Superior temporal gyrus (tissue), 1 donor: ENCODE results near the gene CDON.
A peak's percentile ranks its signal among the peaks of the same experiment; 100 is the strongest.

Experiments
- DNase-seq: peaks from one replicate; pipeline ENCODE4 v3.0.0-alpha.2; 2016; ENCODE audit errors: extremely low spot score

Gene CDON, protein sequence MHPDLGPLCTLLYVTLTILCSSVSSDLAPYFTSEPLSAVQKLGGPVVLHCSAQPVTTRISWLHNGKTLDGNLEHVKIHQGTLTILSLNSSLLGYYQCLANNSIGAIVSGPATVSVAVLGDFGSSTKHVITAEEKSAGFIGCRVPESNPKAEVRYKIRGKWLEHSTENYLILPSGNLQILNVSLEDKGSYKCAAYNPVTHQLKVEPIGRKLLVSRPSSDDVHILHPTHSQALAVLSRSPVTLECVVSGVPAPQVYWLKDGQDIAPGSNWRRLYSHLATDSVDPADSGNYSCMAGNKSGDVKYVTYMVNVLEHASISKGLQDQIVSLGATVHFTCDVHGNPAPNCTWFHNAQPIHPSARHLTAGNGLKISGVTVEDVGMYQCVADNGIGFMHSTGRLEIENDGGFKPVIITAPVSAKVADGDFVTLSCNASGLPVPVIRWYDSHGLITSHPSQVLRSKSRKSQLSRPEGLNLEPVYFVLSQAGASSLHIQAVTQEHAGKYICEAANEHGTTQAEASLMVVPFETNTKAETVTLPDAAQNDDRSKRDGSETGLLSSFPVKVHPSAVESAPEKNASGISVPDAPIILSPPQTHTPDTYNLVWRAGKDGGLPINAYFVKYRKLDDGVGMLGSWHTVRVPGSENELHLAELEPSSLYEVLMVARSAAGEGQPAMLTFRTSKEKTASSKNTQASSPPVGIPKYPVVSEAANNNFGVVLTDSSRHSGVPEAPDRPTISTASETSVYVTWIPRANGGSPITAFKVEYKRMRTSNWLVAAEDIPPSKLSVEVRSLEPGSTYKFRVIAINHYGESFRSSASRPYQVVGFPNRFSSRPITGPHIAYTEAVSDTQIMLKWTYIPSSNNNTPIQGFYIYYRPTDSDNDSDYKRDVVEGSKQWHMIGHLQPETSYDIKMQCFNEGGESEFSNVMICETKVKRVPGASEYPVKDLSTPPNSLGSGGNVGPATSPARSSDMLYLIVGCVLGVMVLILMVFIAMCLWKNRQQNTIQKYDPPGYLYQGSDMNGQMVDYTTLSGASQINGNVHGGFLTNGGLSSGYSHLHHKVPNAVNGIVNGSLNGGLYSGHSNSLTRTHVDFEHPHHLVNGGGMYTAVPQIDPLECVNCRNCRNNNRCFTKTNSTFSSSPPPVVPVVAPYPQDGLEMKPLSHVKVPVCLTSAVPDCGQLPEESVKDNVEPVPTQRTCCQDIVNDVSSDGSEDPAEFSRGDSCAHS (N-terminal part only)

DNA sequence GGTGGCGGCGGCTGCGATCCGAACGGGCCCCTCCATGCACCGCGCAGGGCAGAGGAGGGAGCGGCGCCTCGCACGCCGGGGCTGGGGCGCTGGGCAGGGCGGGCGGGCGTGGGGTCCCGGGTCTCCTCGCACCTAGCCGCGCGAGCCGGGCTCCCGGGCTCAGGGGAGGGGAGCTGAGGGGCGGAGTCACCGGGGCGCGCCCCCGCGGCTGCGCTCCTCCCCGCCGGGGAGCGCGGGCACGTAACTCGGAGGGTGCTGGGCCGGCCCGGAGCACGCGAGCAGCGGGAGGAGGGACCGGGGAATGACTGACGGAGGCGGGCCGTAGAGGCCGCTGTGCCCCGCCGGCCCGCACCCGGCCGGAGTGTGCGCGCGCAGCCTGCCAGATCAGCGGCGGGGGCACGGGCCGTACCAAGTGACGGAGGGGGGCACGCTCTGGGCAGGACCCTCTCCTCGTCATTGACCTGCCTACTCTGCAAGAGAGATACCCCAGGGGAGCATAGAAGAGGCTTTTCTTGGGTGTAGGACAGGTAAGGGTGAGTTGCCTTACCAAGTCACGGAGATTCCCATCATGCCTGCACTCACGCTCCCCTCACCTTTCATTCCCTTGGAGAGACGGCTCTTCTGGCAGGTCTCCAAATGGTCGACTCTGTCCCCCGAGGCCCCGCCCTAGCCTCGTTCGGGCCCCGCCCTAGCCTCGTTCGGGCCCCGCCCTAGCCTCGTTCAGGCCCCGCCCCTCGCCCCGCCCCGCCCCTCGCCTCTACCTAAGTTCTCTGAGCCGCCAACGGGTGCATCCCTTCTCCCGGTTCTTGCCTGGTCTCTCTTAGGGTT is at the start of gene CDON:
Gene CDON (minus strand): TSS at position 188 of the 828 bp plus-strand sequence. CDS start 39,390 bp downstream, outside the sequence.
- peak; percentile 86 for DNase-seq

DNA sequence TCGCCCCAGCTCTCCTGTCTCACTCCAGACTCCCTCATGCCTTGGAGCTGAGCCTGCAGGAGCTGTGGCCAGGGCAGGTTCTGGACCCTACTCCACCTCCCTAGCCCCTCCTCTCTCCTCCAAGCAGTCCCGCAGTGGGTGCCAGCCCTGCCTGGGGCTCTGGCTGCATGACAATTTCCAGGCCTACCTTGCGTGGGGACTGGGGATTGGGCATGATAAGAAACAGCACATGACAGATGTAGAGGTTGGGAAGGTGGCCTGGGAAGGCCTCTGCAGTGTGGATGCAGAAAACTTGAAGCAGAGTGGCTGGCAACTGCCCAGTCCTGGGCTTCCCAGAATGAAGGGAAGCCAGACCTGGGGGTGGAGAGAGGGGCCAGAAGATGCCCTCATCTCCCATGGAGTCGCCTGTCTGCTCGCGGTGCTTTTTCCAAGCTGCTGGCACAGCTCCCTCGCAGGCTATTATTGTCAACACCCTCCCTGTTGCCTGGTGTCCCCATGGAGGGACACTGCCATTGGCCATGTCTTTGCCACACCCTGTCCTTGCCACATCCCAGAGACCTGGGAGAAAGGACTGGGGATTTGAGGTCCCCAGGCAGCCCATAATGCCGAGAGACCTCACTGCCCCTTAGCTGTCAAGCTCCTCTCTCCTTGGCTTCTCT is 48.9 kb upstream of the CDON start:
- DNase-seq: no peak

DNA sequence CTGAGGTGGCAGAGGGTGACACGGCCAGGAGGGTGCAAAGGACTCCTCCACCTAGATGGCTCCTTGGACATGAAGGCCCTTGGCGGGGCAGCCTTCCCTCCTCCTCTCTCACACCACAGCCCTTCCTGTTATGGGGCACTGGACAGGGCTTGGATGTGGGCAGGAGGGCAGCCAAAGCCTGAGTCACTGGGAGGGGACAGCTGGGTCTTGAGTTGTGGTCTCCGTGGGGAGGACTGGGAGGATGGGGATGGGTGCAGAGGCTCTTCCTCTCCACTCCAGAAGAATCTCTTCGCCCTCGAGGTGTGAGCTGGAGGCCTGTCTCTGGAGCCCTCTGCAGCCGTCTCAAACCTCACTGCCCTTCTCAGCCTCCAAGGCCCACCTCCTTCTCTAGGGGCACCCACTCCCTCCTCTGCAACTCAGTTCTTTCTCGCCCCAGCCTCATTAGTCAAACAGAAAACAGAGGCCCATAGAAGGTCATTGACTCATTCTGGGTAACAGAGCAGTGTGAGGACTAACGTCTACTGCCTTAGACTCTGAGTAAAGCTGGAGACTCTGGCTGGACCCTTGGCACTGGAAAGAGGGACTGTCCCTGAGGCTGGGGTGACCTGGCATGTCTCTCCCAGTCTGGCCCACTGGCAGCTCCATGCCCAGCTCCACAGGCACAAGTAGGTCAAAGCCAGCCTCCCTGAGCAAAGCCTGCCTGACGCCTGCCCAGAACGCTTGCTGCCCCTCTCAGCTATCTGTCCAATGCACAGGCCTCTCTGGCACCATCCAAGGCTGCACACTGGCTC is 47.5 kb upstream of the CDON start:
- DNase-seq: no peak

DNA sequence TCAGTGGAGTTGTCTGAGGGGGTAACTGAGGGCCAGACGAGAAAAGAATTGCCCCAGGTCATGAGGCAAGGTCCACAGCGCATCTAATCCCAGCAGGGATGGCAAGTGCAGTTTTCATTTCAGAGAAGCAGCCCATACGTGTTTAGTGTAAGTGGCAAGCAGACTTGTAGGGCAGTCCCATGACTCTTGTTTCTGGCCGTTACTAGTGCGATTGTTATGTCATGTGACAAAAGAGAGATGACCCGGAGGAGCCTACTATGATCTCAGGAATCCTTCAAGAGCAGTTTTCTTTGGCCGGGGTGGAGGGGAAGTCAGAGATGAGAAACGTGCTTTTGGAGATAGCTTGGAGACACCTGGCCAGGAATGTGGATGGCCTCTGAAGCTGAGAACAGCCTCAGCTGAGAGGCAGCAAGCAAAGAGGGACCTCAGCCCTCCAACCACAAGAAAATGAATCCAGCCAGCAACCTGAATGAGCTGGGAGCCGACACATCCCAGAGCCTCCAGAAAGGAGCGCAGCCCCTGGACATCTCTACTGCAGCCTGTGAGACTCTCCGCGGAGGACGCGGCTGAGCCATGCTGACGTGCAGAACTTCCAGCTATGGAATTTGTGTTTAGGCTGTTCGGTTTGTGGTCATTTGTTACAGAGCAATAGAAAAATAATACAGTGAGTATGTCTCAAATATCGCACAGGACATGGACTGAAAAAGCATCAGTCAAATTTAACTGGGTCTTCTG is 44.1 kb upstream of the CDON start:
- DNase-seq: no peak

DNA sequence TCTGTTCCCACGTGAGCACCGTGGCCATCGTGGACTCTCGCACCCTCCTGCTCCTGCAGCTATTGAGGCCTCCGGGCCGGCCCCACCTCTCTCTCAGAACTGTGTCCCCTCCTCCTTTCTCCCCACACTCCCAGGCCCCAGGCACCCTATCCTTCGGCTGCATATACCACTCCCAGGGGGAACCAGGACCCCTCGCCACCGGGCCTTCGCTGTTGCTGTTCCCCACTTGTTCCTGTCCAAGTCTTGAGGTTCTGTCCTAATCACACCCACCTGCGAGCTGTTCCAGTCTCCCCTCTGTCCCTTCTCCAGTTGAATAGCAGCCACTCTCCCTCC is 43.0 kb upstream of the CDON start:
- DNase-seq: no peak

DNA sequence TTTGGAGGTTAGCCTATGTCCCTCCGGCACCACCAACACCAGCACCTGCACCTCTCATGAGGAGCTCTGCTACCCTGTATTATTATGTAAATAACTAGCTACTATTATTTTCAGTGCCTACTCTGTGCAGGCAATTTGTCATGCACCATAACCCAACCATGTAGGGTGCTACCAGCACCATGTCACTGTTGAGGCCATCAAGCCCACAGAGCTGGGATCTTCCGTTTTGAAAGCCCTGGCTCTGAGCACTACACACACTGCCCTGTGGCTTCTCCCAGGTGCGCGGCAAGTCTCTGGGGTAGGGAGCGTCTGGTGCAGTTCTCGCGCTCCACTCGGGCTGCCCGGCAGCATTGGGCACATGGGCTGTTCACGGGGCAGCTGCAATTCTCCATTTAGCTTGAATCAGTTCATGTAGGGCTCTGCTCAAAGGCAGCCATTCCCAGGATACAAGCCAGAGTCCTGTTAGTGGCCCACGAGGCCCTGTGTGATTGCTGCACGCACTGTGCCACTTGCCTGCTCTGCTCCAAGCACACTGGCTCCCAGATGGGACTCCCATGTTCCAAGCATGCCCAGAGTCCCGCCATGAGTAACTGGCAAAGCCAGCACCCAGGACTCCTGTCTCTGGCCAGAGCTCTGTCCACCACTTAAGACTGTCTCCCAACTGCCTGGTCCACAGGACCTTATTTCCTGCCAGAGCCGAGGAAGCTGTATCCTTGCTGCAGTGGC is 42.5 kb upstream of the CDON start:
- no peak for DNase-seq

DNA sequence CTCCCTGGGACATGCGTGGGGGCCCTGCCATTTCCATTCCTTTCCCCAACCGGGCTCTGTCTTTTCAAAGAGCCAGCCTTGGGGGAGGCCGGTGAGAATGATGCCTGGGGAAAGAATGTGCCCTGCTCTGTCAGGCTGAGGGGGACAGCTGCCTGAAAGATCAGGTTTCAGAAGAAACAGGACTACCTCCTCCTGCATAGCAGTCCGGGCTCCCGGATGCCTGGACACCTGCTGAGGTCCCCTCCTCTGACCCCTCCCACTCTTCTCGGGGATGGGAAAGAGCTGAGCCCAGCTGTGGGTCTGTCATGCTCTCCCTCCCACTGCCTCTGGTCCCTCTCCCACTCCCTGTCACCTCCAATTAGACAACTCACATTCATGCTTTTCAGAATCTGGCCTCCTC is 41.8 kb upstream of the CDON start:
- DNase-seq: no peak

DNA sequence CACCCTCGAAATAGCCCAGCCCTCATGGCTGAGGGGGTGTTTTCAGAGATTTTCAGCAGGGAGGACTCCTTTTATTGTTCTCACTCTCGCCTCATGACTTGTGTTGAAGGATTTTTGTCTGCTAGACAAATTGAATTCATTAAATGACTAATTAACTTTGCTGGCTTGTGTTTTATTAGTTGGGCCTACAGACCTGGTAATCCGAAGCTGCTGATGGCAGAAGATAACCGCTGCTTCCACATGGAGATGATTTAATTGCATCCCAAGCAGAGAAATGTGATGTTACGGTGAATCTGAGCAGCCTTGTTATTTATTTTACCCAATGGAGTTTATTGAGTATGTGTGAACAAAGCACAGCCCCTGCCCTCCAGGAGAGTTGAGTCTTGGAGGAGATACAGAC is 40.5 kb upstream of the CDON start:
- no peak for DNase-seq

DNA sequence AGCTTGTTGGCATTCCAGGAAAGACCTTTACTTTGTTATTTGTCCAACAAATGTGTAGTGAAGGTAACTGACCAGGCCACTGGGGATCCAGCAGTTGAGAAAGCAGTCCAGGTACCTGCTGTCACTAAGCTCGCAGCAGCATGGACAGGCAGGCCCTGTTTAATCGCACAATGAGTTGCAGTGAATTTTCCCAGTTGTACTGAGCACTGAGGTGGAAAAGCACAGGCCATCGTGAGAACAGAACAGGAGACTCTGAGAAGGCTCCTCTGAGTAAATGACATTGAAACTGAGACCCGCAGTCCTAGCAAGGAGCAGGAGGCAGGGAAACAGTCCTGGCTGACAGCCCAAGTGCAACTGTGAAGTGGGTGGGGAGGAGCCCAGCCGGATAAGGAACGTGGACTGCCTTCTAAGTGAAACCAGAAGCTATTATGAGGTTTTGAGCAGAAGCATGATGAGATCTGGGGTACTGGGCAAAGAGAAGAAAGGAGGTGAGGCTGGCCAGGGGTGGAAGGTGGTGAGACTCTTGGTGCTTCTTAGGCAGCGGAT is 39.8 kb upstream of the CDON start:
- DNase-seq: no peak

DNA sequence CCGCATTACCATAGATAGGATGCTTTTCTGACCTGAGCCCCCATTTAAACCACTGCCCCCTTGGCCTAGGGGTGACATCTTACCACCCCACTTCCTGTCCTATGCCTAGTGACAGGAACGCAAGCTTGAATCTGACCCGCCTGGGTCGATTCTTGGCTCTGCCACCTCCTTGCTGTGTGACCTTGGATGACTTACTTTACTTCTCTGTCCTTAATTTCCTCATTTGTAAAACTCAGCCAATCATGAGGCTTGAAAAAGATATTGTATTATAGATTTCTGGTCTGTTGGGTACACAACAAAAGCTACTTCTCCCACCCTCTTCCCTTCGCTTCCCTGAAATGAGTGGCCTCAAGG is 39.2 kb upstream of the CDON start:
- DNase-seq: no peak

DNA sequence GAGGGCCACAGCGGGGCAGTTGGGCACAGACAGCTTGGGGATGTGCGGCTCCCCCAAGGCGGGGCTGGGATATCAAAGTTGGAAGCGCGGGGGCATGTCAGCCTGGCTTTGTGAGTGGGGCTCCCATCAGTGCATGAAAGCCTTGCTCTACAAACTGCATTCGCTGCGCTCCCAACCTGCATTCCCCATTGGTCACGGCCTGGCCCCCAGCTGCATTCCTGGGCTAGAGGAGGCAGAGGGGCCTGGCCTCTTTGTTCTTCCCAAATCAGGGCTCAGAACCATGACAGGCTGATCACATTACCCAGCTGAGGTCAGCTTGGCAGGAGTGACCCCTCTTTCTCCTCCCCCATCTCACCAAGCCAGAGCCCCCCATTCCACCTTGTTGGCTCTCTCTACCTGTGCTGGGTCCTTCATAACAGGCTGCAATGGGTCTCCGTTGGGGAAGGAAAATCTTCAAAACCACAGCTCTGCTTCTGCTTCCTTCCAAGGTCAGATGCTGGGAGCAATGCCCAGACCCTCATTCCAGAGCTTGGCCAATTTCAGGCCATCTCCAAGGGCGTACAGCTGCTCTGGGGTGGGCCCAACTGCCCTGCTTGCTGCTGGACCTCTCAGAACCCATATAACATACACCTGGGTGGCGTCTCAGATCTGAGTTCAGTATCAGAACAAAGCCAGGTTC is 38.7 kb upstream of the CDON start:
- no peak for DNase-seq

DNA sequence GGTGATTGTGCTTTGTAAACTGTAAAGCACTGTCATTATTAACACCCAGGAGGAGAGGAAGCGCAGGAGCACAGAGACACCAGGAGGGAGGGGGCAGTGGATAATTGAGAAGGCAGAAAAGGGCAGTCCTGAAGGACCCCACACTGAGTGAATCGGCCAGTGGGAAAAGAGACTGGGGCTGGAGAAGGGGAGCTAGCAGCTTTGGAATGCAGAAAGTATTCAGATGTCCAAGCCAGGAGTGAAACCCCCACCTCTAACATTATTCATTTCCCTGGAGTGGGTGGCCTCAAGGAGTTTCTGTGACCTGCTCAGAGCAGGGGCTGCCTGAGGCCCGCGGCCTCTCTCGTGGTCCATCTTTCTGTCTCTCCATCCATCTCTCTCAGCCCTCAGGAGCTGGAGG is 38.0 kb upstream of the CDON start:
- DNase-seq: no peak

DNA sequence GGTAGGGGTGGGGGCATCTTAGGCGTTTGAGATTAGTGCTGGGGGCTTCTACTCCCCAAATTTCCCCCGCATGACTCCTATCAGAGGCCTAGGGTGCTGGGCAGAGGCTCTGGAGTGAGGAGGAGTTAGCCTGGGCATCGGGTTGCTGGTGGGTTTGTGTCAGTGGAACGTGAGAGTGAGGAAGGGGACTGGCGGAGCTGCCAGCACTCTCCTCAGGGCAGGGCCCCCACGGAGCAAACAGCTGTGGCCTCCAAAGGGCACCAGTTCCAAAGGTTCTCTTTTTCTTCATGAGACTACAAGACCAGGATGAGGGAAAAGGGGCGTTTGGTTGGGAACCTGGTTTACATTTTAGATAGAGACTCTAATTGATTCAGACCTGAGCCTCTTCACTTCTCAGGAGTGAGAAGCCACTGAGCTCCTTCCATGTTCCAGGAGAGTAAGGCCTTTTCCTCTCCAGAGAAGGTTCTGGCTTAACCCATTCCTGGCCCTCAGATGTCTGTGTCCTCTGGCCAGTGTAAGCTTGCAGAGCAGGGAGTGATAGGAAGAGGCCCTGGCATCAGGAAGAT is 35.6 kb upstream of the CDON start:
- DNase-seq: no peak

DNA sequence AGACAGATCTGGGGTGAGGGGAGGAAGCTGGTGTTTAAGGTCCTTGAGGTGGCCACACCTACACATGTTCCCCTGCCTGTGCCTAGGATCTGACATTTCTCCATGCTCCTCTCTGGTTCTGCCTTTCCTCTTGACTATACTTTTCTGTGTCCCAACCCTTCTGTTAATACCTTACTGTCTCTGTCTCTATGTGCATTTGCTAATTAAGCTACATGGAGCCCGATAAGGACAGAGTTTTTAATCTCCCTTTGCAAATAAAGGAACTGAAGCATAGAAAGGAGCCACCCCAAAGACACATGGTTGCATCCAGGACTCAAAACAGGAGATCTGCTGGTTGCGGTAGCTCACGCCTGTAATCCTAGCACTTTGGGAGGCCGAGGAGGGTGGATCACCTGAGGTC is 33.1 kb upstream of the CDON start:
- DNase-seq: no peak

DNA sequence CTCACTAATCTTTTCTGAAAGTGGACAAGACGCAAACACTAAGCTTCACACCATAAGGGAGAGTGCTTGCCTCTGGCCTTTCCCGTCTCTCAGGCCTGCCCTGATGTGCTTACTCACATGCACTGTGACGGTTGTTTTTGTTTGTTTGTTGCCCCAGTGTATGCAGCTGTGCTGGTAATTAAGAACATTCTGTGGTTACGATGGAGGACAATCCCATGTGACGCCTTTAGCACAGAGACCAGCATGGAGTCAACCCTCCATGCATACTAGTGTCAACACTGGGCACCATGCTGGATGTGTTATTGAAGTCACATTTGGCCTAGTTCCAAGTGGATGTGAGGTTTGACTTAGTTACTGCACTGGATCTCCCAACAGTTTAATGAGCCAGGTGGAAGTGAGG is 27.8 kb upstream of the CDON start:
- no peak for DNase-seq

DNA sequence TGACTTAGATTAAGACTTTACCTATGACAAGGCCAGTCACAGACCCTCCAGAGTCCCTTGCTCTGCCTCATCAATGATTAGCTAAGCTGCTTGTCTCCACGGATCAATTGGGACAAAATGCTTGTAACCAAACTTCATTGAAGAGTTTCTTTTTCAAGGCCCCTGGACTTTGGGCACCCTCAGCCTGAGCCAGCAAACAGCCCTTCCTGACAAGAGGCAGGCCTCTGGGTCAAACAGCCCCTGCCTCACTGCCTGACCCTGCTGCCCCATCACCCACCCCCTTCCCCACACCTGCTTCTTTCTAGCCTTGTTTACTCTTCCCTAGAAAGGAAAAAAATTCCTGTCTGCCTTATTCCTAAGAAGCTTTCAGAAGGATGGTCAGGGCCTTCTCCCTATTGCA is 26.3 kb upstream of the CDON start:
- DNase-seq: no peak

DNA sequence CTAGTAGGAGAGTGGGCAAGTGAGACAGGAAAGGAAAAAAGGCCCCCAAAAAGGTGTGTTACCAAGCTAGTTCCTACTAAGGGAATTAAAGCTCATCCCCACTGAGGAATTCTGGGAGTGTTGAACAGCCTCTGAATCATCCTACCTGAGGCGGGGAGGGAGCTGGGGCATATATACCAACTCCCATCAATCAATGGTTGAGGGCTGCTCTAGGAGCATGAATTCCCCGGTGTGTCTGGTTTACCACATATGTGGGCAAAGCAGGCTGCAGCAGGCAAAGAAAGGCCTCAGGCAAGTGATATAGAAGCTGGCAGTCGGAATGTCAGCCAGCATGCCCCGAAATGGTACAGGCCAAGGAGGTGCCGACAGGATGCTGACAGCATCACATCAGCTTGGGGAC is 23.6 kb upstream of the CDON start:
- no peak for DNase-seq

DNA sequence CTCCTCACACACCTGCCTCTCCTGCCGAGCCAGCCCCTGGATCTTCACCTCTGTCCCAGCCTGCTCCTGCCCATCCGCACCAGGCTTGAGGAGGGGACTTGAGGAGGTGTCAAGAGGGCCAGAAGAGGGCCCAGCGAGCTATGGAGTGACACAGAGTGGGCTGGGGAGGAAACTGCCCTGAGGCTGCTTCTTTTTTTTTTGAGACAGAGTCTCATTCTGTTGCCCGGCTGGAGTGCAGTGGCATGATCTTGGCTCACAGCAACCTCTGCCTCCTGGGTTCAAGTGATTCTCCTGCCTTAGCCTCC is 21.9 kb upstream of the CDON start:
- no peak for DNase-seq
